T-cell (primary cell): ENCODE results near the gene ENO1. TPM values are rescaled to one million over a fixed set of nuclear protein-coding genes. Genes with fewer than 3 reads are reported as not detected.
A peak's percentile ranks its signal among the peaks of the same experiment; 100 is the strongest.

ENCODE experiments used
- ATAC-seq, 4 experiments: fragments of 200-7000 bp in 3 of 4; fragments of 150-1000 bp in 1 of 4; cut with Tn5 transposase; replicated peaks in 1 of 4; 1 replicate in 3 of 4; 2 replicates in 1 of 4; pipeline ENCODE4 v1.10.0; 2021; ENCODE audit warnings: moderate library complexity in 3 of 4, mild to moderate bottlenecking in 2 of 4, moderate number of reproducible peaks in 1 of 4
- CTCF ChIA-PET, 2 donors: fragments of 300-600 bp; sonication (Branson Sonifier 250); formaldehyde crosslinking; loops; one replicate each; lab custom pipeline; 2022; ENCODE audit warnings: antibody characterized with exemption in 2 of 2; lab: Charles Lee
- POLR2A ChIA-PET, 2 donors: fragments of 300-600 bp; sonication (Branson Sonifier 250); formaldehyde crosslinking; loops; one replicate each; lab custom pipeline; 2022; ENCODE audit warnings: antibody characterized with exemption in 2 of 2; lab: Charles Lee
- DNase-seq, 35 experiments: peaks; one replicate each; pipeline versions ENCODE4 v3.0.0 to v3.0.0-alpha.2; 2013 to 2023
- H3K27ac ChIP-seq: one replicate; pipeline ENCODE4 v1.5.1; 2013; ENCODE audit warnings: low read length
- H3K27me3 ChIP-seq, 2 experiments: replicated peaks in 1 of 2; 1 replicate in 1 of 2; 2 replicates in 1 of 2; pipeline versions ENCODE4 v1.6.1 to v1.7.0; 2013; ENCODE audit warnings: low read length in 1 of 2, mixed read lengths in 1 of 2; ENCODE audit not compliant: control insufficient read depth in 2 of 2, insufficient read depth in 2 of 2; ENCODE audit errors: extremely low read depth in 1 of 2
- H3K36me3 ChIP-seq, 2 donors: 1 replicate in 1 of 2; 2 replicates in 1 of 2; pipeline versions ENCODE4 v1.6.1 to v1.7.0; 2013; ENCODE audit warnings: low read length in 1 of 2; ENCODE audit not compliant: control insufficient read depth in 2 of 2, insufficient read depth in 1 of 2; ENCODE audit errors: extremely low read depth in 1 of 2
- H3K4me1 ChIP-seq, 2 experiments: 1 replicate in 1 of 2; 2 replicates in 1 of 2; pipeline versions ENCODE4 v1.6.1 to v1.7.0; 2013; ENCODE audit warnings: low read length in 2 of 2, mixed read lengths in 1 of 2; ENCODE audit not compliant: insufficient read depth in 2 of 2, control insufficient read depth in 1 of 2; ENCODE audit errors: extremely low read depth in 1 of 2
- H3K4me3 ChIP-seq, 2 donors: 1 replicate in 1 of 2; 2 replicates in 1 of 2; pipeline versions ENCODE4 v1.5.1 to v1.7.0; 2013; ENCODE audit warnings: mild to moderate bottlenecking in 2 of 2, low read length in 1 of 2, moderate library complexity in 1 of 2; ENCODE audit not compliant: control insufficient read depth in 1 of 2; ENCODE audit errors: extremely low read depth in 1 of 2
- H3K9me3 ChIP-seq: 2 replicates; pipeline ENCODE4 v1.7.0; 2013
- H3K27ac Mint-ChIP-seq, 2 donors: one replicate each; pipeline ENCODE4 v1.8.0; 2020 to 2021; ENCODE audit warnings: mild to moderate bottlenecking in 2 of 2, mixed read lengths in 2 of 2
- H3K27me3 Mint-ChIP-seq, 2 donors: one replicate each; pipeline ENCODE4 v1.8.0; 2021 to 2022; ENCODE audit warnings: mixed read lengths in 2 of 2
- H3K36me3 Mint-ChIP-seq: one replicate; pipeline ENCODE4 v1.8.0; 2021; ENCODE audit warnings: mixed read lengths
- H3K4me1 Mint-ChIP-seq, 3 donors: one replicate each; pipeline ENCODE4 v1.8.0; 2020 to 2022; ENCODE audit warnings: mixed read lengths in 3 of 3, mild to moderate bottlenecking in 1 of 3
- H3K4me3 Mint-ChIP-seq, 3 donors: one replicate each; pipeline ENCODE4 v1.8.0; 2020 to 2022; ENCODE audit warnings: mild to moderate bottlenecking in 3 of 3, mixed read lengths in 3 of 3, moderate library complexity in 3 of 3
- H3K9me3 Mint-ChIP-seq, 3 donors: one replicate each; pipeline ENCODE4 v1.8.0; 2020 to 2022; ENCODE audit warnings: mixed read lengths in 3 of 3
- WGBS: methylation state at CpG from one replicate; pipeline ENCODE4 v1.1.5; 2013; ENCODE audit warnings: missing lambda C conversion rate; ENCODE audit not compliant: insufficient coverage; 5-methylcytosine and 5-hydroxymethylcytosine counted together
- total RNA-seq, 35 experiments: library from RNA in 6 of 35; stranded (reverse) in 6 of 35; fragments of 120-200 nt in 1 of 35; gene quantifications; one replicate each; pipeline versions ENCODE4 v1.2.1 to v1.2.4 and lab custom pipeline; 2013 to 2026

The ENO1 gene
- total RNA-seq, 5 donors from 2014 or later (not counting 1 experiment from before 2014, with no cell fraction given): 308 to 625 (median 545) TPM

GRCh38 chr1:8817412-8818324 lies 60.8 kb downstream of the ENO1 start, which contains the start of gene RERE:
Gene RERE, minus strand, starts transcription at chr1:8817640.
- no peaks in the 10 kb centered on the region for H3K9me3 ChIP-seq
- POLR2A ChIA-PET: interaction anchor here (0.5 to 0.7 kb wide), 2 partner anchors 213 to 1130 kb away, joined by 3 to 9 read pairs; no protein-coding TSS in a partner anchor
- Mint-ChIP-seq H3K4me3 (peak within 1 kb of the TSS; percentile 85 to 93 (median 87)), H3K27ac (peak within 1 kb of the TSS; percentile 94 to 96), H3K36me3 (no peaks in the 10 kb centered on the region), H3K9me3 (no peaks in the 10 kb centered on the region), H3K27me3 (peaks cover 0 to 8% of the 10 kb centered on the region in 2 donors), H3K4me1 (peaks cover 41 to 50% (median 42%) of the 10 kb centered on the region in 3 donors)
- H3K27me3 ChIP-seq: peaks cover 0 to 5% of the 10 kb centered on the region in 2 experiments
- peak within 1 kb of the TSS; percentile 87 to 96 for H3K4me3 ChIP-seq
- ATAC-seq: peak; percentile 96 to 98 (median 98)
- peak within 1 kb of the TSS; percentile 89 for H3K27ac ChIP-seq
- H3K36me3 ChIP-seq: no peaks in the 10 kb centered on the region
- DNase-seq: peak; percentile 76 to 99 (median 93)
- 0% methylated on average over 55 of the region's 82 CpGs for WGBS
- CTCF ChIA-PET: interaction anchor here in 1 of 2 donors (0.7 to 1.0 kb wide), 2 partner anchors 41 to 157 kb away, joined by 3 to 4 read pairs; no protein-coding TSS in a partner anchor
- H3K4me1 ChIP-seq: peaks cover 10 to 23% of the 10 kb centered on the region in 2 experiments

GRCh38 chr1:8816831-8817411 lies 61.6 kb downstream of the ENO1 start:
- DNase-seq: peak in 18 of 35 experiments; percentile 2 to 36 (median 12)
- no peaks in the 10 kb centered on the region for H3K9me3 ChIP-seq
- WGBS: 0% methylated on average over 26 of the region's 41 CpGs
- Mint-ChIP-seq H3K27ac (peak overlapping the region; percentile 94 to 96), H3K27me3 (peaks cover 0 to 5% of the 10 kb centered on the region in 2 donors), H3K4me1 (peaks cover 41 to 51% (median 42%) of the 10 kb centered on the region in 3 donors), H3K9me3 (no peaks in the 10 kb centered on the region), H3K4me3 (peak overlapping the region; percentile 84 to 93 (median 85)), H3K36me3 (no peaks in the 10 kb centered on the region)
- ATAC-seq: peak; percentile 19 to 40 (median 34)
- peak overlapping the region; percentile 89 for H3K27ac ChIP-seq
- peaks cover 10 to 23% of the 10 kb centered on the region in 2 experiments for H3K4me1 ChIP-seq
- peak overlapping the region; percentile 87 to 96 for H3K4me3 ChIP-seq
- H3K27me3 ChIP-seq: peaks cover 0 to 5% of the 10 kb centered on the region in 2 experiments
- POLR2A ChIA-PET: interaction anchor here in 1 of 2 donors (0.6 kb wide), 1 partner anchor 112 kb away, joined by 5 read pairs; no protein-coding TSS in a partner anchor
- H3K36me3 ChIP-seq: no peaks in the 10 kb centered on the region
- CTCF ChIA-PET: interaction anchor here in 1 of 2 donors (0.7 to 1.0 kb wide), 2 partner anchors 42 to 156 kb away, joined by 3 to 4 read pairs; no protein-coding TSS in a partner anchor

GRCh38 chr1:8816264-8816663 lies 62.2 kb downstream of the ENO1 start:
- Histone ChIP-seq H3K4me3 (peak overlapping the region; percentile 87 to 96), H3K27ac (peak overlapping the region; percentile 89), H3K9me3 (no peaks in the 10 kb centered on the region), H3K4me1 (peaks cover 10 to 23% of the 10 kb centered on the region in 2 experiments), H3K36me3 (no peaks in the 10 kb centered on the region), H3K27me3 (peaks cover 0 to 5% of the 10 kb centered on the region in 2 experiments)
- Mint-ChIP-seq H3K27me3 (peaks cover 0 to 3% of the 10 kb centered on the region in 2 donors), H3K9me3 (no peaks in the 10 kb centered on the region), H3K27ac (peak overlapping the region; percentile 77 to 89), H3K4me3 (peak overlapping the region; percentile 84 to 93 (median 85)), H3K4me1 (peaks cover 42 to 53% (median 43%) of the 10 kb centered on the region in 3 donors), H3K36me3 (no peaks in the 10 kb centered on the region)
- CTCF ChIA-PET: no interaction called here
- ATAC-seq: no peak
- POLR2A ChIA-PET: no interaction called here
- DNase-seq: peak in 1 of 35 experiments; percentile 11
- WGBS: 20% methylated on average over 1 of the region's 3 CpGs

GRCh38 chr1:8815582-8816151 lies 62.8 kb downstream of the ENO1 start:
- H3K36me3 Mint-ChIP-seq: no peaks in the 10 kb centered on the region
- H3K4me3 Mint-ChIP-seq: peak overlapping the region; percentile 84 to 93 (median 85)
- peak overlapping the region in 1 of 2 donors; percentile 8 for H3K4me3 ChIP-seq
- H3K4me1 Mint-ChIP-seq: peaks cover 46 to 59% (median 47%) of the 10 kb centered on the region in 3 donors
- H3K9me3 ChIP-seq: no peaks in the 10 kb centered on the region
- H3K27ac Mint-ChIP-seq: peak overlapping the region; percentile 77 to 89
- DNase-seq (peak in 1 of 35 experiments; percentile 16), ATAC-seq (no peak)
- H3K27me3 Mint-ChIP-seq: peaks cover 0 to 3% of the 10 kb centered on the region in 2 donors
- H3K4me1 ChIP-seq: peaks cover 10 to 23% of the 10 kb centered on the region in 2 experiments
- no peaks in the 10 kb centered on the region for H3K9me3 Mint-ChIP-seq
- no peaks in the 10 kb centered on the region for H3K36me3 ChIP-seq
- WGBS: no CpG with 5 or more reads among the region's 2 CpGs
- CTCF ChIA-PET: interaction anchor here in 1 of 2 donors (0.6 kb wide), 1 partner anchor 436 kb away, joined by 3 read pairs; no protein-coding TSS in a partner anchor
- peaks cover 0 to 5% of the 10 kb centered on the region in 2 experiments for H3K27me3 ChIP-seq
- H3K27ac ChIP-seq: no peak overlapping the region
- POLR2A ChIA-PET: interaction anchor here in 1 of 2 donors (0.6 kb wide), 1 partner anchor 373 kb away, joined by 5 read pairs; no protein-coding TSS in a partner anchor

GRCh38 chr1:8814865-8815264 lies 63.6 kb downstream of the ENO1 start:
- Mint-ChIP-seq H3K4me1 (peaks cover 48 to 61% (median 48%) of the 10 kb centered on the region in 3 donors), H3K4me3 (peak overlapping the region in 1 of 3 donors; percentile 93), H3K27ac (no peak overlapping the region), H3K27me3 (peaks cover 0 to 2% of the 10 kb centered on the region in 2 donors), H3K9me3 (no peaks in the 10 kb centered on the region), H3K36me3 (no peaks in the 10 kb centered on the region)
- Histone ChIP-seq H3K4me3 (no peak overlapping the region), H3K27me3 (no peaks in the 10 kb centered on the region), H3K9me3 (no peaks in the 10 kb centered on the region), H3K4me1 (peaks cover 10 to 23% of the 10 kb centered on the region in 2 experiments), H3K27ac (no peak overlapping the region), H3K36me3 (no peaks in the 10 kb centered on the region)
- ChIA-PET POLR2A (interaction anchor here in 1 of 2 donors (0.6 kb wide), 1 partner anchor 372 kb away, joined by 5 read pairs; no protein-coding TSS in a partner anchor), CTCF (no interaction called here)
- 84% methylated on average over 3 of the region's 5 CpGs for WGBS
- ATAC-seq (no peak), DNase-seq (peak in 1 of 35 experiments; percentile 21)
